SIG-M5 treated with dmso at 0.1 percent for 504 hours (cell line): Measurements from ENCODE around the gene EDA2R.

ENCODE experiments used
- DNase-seq: peaks from one replicate; lab custom pipeline; 2025; ENCODE audit not compliant: unreplicated experiment; lab: John Stamatoyannopoulos, UW

Gene EDA2R, protein sequence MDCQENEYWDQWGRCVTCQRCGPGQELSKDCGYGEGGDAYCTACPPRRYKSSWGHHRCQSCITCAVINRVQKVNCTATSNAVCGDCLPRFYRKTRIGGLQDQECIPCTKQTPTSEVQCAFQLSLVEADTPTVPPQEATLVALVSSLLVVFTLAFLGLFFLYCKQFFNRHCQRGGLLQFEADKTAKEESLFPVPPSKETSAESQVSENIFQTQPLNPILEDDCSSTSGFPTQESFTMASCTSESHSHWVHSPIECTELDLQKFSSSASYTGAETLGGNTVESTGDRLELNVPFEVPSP

DNA sequence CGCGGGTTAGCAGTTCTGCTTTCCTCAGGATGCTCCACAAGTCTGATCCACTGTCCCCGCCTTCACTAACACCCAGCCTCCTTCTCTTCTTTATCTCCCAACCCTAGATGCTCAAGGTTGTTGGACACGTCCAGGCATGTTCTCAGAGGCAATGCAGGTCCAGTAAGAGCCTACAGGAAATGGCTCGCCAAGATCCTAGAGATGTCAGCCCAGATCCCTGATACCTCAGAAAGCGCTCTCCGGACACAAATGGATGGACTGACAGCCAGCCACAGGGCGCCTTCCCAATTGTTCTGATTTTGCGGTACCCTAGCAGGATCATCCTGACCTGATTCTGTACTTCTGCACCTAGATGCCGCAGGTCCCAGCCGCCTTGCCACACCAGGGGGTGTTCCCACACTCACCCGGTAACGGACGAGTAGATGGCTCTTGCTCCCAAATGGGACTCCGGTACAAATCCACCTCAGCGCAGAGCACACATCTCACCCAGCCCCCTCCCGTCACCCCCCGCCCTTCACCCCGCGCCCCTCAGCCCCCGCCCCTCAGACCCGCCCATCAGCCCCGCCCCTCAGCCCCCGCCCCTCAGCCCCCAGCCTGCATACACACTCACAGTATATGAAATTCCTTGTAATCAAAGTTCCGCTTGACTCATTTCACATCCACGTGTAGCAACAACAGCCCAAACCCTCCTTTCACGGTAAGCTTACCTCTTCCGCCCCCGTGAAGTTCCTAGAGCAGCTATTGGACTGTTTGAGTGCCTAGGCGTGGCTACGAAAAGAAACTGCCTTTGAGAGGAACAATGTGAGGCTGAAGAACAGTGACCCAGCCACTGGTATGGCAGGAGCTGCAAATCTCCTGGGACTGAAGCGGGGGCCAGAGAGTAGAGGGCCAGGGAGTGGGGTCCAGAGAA is at the start of gene EDA2R:
EDA2R (minus strand) TSS at position 488 of the 910 bp plus-strand sequence. CDS start 23,058 bp downstream, outside the sequence.
- peak; percentile 87 for DNase-seq

DNA sequence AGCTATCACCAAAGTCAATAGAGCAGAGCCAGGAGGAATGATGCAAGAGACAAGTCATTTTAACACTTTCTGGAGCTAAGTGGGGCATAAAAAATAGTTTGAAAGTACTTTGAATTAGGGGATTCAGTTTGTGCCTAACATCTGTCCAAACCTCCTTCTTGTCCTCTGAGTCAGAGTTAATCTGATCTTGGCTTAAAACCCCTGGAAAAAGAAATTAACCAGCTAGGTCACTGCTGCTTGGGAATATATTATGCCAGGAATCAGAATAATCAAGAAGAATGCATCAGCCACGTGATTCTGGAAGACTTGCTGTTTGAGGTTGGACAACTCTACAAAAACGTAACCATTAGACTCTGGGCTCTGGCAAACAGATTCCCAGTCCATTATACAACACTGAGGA is 45.3 kb upstream of the EDA2R start:
- DNase-seq: no peak

DNA sequence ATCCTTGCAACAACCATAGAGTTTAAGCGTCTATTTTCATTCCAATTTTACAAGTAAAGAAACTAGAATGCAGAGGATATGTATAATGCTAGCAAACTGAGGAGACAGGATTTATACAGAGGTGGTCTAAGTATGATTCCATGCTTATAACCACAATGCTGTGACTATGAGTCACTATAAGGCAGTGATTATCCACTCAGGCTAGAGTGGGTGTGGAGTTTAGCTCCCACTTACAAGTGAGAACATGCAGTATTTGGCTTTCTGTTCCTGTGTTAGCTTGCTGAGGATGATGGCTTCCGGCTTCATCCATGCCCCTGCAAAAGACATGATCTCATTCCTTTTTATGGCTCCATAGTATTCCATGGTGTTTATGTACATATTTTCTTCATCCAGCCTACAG is 41.6 kb upstream of the EDA2R start:
- no peak for DNase-seq

DNA sequence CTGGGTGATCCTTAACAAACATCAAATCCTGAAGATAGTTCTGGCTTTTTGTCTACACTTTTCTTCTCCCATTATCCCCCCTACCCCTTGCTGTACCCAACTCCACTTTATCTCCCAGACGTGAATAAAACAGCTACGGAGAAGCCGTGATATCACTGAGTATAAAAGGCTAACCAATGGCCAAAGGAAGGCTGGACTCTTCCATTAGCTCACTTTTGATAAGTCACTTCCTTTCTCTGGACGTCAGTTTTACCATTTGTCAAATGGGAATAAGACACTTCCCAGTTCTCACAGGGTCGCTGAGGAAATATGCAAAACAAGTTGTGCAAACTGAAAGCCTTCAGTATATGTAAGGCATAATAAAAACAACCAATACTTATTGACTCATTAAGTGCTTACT is 38.6 kb upstream of the EDA2R start:
- DNase-seq: no peak

DNA sequence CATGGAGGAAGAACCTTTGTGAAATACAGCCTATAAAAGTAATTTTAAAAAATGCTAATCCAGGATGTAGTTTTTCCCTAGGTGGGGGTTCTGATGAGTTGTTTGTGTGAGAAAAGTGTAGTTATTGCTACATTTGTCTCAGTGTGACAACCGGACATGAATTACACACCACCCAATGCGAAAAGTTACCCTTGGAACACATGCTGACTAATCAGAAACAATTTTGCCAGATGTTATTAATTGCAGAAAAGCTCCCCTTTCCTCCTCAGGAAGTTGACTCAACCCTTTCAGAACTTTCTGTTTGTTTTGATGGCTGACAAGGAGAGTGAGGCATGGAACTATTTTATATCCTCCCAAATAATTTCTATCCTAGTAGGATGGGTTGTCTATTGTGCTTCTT is 38.1 kb upstream of the EDA2R start:
- no peak for DNase-seq

DNA sequence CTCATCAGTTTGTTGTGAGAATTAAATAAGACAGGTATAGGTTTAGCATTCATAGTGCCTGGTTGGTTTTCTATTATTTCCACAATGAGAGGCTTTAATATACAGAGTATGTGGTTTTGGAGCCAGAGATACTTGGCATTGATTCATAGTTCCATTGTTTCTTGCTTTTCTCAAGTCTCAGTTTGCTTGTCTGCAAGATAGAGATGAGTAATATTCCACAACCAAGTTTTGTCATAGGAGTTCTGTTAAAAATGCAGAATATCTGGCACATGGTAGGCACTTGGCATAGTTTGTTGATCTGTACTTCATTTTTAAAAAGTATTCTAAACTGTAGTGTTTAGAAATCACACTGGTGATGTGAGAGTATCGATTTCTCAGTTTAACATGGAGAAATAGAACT is 37.5 kb upstream of the EDA2R start:
- DNase-seq: no peak

DNA sequence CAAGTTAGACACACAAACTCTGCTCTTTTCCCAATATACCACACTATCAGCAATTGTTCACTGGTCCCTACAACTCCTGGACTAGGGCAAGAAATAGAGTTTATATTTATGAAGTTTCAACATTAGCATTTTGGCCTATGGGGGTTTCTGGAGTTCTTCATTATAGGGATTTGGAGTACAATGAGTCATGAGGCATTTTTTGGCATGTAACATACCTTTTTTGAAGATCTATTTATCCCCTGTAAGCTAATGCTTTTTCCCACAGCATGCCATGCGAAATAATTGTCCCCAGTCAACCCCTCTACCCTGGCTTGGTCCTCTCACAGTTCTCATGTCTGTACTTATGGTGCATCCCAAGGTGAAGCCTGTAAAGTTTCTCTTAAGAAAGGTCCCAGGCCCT is 36.7 kb upstream of the EDA2R start:
- DNase-seq: no peak

DNA sequence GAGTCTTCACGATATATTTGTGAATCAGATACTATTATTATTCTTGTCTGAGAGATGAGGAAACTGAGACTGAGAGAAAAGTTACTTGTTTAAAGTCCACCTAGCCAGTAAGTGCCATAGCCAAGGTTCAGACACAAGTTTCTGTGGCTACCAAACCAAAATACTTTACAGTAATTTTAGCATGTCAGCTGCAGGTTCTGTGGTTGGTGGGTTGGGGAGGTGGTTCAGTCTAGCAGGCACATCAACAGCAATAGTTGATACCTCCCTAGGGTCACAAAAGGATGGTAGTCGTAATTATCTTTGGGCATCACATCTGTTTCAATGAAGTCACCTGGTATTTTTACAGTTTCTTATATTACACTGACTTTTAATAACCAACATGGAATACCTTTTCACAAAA is 35.6 kb upstream of the EDA2R start:
- no peak for DNase-seq

DNA sequence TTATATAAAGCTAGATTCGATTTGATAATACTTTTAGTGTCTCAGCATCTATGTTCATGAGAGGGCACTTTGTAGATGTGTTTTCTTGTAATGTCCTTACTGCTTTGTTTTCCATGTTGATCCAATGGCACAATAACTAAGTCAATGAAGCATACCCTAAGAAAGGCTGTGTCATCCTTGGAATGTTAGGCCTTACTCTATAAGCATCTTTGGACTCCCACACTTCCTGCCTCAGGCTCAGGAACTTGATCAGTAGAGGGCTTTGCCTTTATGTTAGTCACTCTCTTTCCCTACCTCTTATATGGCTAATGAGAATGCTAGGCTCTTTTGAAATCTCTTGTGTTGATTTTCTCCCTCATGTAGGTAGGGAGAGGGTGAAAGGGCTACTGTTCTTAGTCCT is 33.2 kb upstream of the EDA2R start:
- no peak for DNase-seq

DNA sequence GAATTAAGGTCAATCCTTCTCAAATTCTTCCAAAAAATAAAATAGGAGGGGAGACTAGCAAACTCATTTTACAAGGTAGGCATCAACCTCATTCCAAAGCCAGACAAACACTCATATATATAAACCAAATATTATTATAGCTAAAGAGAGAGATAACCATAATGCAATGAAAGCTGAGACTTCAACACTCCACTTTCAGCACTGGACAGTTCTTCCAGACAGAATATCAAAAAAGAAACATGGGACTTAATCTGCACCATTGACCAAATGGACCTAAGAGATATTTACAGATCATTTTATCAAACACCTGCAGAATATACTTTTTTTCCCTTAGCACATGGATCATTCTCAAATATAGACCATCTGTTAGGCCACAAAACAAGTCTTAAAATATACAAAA is 15.5 kb upstream of the EDA2R start:
- DNase-seq: no peak

DNA sequence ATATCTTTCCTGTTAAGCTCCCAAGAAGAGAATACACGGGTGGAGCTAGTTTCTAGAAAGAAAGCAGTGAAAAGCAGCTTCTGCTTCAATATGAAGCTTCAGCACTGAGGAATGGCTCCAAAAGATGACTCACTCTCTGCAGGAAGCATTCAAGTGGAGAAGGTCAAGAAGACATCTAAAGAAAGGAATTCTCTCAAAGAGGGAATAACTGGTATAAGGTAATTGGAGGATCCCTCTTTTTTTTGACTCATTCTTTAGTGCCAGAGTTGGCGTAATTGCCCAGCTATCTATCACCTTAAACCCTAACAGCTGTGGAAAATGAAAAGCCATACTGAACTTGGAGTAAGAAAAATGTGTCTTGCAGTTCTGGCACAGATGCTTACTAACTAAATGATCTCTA is 3.5 kb downstream of the EDA2R start:
- no peak for DNase-seq

DNA sequence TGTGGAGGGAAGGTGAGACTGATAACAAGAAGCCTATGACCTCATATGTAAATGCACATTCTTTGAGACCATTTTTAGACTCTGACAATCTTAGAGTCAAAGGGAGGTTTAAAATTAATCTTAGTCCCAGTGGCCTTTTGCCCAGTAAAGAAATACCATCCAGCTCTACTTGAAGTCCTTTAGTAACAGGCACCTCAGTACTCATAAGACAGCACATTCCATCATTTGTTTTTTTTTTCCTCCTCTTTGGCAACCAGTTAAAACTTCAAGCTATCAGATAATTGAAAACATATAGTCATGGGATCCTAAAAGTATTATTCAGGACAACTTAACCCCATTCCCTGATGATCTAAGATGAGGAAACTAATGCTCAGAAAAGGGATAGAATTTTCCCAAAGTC is 4.6 kb downstream of the EDA2R start:
- DNase-seq: no peak

DNA sequence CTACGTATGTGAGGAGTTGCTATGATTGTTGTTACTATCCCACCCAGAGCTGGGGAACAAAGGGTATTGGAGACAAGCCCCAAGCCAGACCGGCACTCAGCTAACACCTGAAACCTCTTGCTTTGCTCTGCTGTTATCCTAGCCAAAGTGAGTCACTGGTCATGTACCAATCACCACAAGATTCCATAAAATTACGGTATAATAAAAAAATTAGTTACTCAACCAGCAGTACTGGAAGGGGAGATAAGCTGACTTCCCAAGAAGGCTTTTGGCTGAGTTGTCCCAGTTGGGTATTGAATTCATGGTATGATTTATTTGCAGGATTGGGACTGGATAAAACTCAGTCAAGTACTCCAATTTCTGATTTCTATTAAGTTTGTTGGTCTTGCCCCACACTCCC is 5.3 kb downstream of the EDA2R start:
- DNase-seq: no peak

DNA sequence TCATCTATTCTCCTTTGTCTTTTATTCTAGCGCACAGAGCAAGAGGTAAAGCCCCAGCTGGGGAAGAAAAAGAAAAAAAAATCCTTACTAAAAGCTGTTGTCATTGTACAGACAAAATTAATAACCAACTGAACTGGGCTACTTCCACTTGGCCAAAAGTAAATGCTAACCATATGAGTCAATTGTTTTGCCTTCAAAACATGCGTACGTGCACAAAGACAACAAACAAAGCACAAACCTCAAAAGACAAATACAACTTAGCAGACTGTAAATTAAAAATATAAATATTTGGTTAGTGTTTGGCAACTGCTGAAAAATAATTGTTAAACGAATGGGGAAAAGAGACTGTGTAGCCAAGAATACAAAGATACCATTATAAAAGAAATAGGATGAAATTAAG is 5.9 kb downstream of the EDA2R start:
- DNase-seq: no peak

DNA sequence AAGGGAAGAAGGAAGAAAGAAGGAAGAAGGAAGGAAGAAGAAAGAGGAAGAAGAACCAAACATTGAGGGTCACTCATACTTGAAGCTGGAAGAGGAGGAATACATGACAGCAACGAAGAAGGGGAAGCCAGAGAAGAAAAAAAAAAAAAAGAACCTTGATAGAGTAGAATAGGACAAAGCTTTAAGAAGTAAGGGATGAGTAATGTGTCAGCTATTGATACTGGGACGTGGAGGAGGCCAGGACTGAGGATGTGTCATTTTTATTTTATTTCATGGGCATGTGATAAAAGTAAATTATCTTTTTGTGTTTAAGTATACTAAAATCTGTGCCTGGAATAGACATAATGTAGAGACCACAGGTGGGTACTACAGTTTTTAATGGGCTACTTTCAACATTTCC is 6.4 kb downstream of the EDA2R start:
- DNase-seq: peak; percentile 23

DNA sequence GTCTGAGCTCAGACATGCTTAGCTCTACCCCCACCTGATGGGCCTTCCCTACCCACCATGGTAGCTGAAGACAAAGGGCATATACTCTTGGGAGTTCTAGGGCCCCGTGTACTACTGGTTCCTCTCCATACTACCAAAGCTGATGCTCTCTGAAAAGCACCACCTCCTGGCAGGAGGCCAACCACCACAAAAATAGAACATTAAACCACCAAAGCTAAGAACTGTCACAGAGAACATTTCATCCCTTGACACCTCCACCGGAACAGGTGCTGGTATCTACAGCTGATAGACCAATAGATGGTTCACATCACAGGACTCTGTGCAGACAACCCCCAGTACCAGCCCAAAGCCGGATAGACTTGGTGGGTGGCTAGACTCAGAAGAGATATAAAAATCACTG is 13.4 kb downstream of the EDA2R start:
- DNase-seq: no peak

DNA sequence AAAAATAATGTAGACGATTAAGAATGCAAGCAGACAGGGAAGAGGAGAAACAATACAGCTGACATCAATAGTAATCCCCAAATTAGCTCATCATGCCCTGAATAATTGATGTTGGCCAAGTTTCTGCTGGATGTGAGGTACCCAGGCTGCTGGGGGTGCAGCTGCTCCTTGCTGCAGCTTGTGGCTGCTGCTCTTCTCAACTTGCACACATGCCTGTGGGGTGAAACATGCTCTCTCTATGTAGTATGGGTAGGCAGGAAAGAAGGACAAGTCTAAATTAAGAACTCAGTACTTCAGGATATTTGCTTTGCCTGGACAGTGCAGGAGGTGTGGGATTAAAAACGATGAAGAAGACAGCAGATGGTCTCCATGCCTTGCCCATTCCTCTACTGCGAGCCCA is 16.7 kb downstream of the EDA2R start:
- no peak for DNase-seq

DNA sequence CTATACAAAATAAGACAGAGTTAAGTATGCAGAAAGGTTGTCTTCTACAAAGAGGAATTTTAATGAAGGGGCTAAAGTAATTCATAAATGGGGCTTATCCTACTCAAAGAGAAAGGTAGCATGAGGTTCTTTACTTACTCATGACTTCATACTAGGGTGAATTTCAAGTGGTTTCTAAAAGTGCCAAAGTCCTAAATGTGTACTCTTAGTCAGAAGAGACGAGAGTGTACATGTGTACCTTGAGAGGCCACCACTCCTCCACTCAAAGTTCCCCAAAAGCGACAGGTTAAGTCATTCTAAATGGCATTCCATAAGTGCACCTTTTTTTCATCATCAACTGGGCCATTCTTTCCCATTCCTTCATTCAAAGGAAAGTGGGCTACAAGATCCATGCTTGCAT is 21.9 kb downstream of the EDA2R start:
- DNase-seq: no peak

DNA sequence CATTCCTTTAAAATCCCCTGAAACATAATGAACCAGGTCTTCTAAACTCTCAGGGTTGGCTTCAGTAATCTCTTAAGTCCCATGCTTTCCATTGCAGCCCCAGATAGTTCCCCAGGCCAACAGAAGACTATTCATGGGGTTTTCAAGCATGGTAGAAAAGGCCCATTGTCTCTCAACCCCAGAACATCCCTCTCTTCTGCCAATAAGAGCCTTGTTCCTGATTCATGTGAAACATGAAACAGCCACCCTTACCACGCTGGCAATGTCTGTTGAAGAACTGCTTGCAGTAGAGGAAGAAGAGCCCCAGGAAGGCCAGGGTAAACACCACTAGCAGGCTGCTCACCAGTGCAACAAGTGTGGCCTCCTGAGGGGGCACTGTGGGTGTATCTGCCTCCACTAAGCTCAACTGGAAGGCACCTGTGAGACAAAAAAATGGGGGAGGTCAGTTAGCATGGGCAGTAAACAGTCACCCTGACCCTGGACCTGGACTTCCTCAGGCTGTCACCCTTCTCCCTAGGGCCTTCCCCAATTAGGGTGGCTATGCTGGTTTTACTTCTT is 36.4 kb downstream of the EDA2R start:
- no peak for DNase-seq

DNA sequence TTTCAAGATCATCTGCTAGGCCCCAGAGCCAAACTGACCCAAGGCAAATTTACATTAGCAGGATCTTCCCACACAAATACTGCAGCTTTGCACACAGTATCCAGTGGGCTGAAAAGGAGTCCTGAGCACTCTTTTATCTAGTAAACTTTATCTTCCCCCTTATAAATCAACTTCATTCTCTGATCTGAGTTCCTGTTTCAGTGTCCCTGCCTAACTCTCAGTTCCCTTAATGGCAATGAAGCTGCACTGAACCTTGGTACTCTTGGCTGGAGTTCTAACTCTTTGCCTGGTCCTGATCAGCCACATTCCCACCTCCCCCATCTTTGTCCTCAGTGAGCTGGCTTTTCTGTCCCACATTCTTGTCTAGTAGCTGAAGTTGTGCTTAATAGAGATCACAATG is 37.4 kb downstream of the EDA2R start:
- no peak for DNase-seq

DNA sequence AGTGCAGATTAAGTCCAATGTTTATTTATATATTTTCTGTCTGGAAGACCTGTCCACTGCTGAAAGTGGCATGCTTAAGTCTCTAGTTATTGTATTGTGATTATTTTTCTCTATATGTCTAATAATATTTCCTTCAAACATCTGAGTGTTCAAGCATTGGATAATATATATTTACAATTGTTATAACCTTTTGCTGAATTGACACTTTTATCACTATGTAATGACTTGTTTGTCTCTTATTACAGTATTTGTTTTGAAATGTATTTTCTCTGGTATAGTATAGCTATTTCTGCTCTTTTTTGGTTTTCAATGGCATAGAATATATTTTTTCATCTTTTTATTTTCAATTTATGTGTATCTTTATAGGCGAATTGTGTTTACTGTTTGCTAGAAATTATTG is 59.7 kb downstream of the EDA2R start:
- no peak for DNase-seq

DNA sequence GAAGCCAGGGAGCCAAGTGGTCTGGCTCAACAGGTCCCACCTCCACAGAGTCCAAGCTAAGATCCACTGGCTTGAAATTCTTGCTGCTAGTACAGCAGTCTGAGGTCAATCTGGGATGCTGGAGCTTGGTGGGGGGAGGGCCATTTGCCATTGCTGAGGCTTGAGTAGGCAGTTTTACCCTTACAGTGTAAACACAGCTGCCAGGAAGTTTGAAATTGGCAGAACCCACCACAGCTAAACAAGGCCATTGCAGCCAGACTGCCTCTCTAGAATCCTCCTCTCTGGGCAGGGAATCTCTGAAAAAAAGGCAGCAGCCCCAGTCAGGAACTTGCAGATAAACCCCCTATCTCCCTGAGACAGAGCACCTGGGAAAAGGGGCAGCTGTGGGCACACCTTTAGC is 84.9 kb downstream of the EDA2R start:
- no peak for DNase-seq
